HuH-7 (cell line): ENCODE results near the gene ITPKC.

ENCODE experiments used
- DNase-seq: peaks from one replicate; pipeline ENCODE4 v3.0.0; 2011; ENCODE audit warnings: low spot score

Gene ITPKC

GRCh38 chr19:40690050-40690692 is 26.7 kb upstream of the ITPKC start, which contains the start of gene NUMBL:
Gene NUMBL (minus strand): TSS chr19:40690651. CDS start chr19:40690483, 168 bp downstream.
- DNase-seq: no peak

- DNase-seq: peak; percentile 84
Measured at GRCh38 chr19:40690693-40691420, 26.1 kb upstream of the ITPKC start.

GRCh38 chr19:40691421-40692211 is 25.3 kb upstream of the ITPKC start:
- DNase-seq: no peak

DNA sequence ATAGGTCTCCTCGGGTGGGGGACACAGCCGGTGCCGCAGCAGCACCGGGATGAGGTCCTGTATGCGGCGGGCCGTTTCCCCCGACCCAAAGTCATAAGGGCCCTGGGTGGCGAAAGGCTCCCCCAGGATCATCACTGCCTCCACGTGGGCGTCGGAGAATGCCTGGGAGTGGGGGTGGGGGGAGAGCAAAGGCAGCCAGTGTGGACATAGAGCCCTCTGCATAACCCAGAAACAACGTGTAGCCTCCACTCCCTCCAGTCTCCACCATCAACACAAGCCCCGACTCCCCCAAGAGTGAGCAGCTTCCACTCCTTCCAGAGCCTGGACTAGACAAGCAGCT is 24.7 kb upstream of the ITPKC start:
- DNase-seq: no peak

DNA sequence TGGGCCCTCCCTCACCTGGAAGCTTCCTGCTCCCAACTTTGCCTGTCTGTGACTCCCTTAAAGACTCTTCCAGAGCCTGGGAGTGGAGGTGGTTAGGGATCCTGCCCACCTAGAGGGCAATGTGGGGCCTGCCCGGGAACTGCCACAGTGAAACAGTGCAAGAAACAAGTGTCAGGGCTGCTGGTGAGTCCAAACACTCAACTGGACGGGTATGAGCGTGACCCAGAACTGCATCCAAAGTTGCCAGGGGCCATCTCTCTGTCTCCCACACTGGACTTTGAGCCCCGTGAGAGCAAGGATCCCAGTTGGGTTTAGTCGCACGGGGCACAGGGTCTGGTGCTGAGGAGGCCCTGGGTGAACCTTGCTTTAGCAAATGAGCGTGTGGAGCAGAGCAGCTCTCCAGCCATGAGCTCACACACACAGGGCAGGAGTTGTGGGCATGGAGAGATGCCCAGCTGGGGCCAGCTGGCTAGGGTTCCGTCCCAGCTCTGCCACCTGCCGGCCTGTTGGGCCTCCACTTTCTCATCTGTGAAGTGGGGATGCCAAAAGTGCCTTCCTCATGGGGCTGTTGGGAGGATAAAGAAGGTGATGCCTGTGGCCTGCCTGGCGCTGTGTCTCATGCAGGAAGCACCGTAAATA is 23.6 kb upstream of the ITPKC start:
- DNase-seq: no peak

DNA sequence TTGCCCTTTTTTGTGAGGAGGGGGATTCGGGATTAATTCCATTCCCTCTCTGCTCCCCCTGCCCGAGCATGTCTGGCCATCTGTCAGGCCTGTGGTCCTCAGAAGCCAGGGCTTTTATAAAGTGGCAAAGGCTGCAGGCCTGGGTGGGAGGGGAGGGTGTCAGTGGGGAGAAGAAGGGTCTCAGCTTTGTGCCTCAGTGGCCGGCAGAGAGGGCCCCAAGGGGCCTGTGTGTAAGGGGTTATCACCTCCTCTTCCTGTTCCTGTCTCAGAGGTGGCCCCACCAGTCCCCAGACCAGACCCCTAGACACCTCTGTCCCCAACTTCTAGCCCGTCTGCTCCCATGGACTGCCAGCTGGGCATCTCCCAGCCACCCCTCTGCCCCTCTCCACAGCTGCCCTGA is 23.0 kb upstream of the ITPKC start:
- DNase-seq: no peak

DNA sequence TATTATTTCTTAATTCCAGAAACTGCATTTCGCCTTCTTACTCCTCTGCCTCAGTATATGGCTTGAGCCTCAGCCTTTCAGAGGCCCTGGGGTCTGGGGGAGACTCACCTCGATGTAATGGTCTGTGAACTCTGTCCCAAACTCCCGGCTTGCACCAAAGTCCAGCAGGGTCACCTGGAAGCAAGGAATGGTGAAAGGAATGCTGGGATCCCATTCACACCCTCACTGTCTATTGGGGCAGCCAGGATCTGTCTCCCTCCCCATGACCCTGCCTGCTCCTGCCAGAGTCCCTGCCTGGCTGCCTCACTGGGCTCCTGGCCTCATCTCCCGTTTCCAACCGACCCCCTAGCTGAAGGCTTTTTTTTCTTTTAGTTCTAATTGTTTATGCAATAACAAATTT is 21.0 kb upstream of the ITPKC start:
- no peak for DNase-seq

- no peak for DNase-seq
Measured at GRCh38 chr19:40697007-40697406, 19.9 kb upstream of the ITPKC start.

- DNase-seq: no peak
Measured at GRCh38 chr19:40700083-40700482, 16.8 kb upstream of the ITPKC start.

DNA sequence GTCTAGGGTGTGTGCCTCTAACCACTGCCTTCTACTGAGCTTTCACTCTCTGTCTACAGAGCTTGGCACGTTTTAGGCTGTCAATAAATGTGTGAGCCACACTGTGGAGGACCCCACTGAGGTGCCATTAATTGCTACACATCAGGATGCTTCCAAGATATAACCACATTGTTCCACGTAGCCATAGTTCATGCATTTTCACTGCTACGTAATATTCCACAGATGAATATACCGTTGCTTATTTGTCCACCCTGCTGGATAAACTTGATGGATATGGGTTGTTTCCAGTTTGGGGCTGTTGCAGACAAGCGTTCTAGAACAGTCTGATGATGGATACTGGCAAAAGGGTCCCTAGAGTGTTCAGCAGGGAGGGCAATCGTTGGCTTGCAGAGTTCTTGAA is 15.2 kb upstream of the ITPKC start:
- no peak for DNase-seq

DNA sequence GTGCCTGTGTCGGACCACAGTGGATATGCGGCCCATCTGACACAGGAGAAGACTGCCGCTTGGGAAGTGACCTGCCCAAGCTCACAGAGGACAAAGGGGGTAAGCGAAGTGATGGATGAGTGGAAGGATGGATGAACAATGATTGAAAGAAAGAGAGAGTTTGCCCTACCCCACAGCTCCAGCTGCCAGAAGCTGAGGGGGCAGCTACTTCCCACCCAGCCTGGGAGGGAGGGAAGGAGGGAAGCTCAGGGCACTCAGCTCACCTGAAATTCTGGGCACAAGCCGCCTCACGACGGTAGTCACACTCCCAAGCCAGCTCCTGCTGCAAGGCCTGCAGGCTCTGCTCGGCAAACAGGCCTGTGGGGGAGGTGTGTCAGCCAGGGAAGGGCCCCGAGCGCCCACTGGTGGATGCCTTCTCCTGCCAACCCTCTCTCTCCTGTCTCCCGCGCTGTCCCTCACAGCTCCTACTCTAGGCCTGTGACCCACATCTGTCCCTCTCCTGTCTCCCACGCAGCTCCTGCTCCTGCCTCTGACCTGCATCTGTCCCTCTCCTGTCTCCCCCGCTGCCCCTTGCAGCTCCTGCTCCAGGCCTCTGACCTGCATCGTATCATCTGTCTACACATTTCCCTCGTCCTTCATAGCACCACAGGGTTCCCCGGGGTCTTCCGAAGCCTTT is 14.4 kb upstream of the ITPKC start:
- DNase-seq: peak; percentile 81

DNA sequence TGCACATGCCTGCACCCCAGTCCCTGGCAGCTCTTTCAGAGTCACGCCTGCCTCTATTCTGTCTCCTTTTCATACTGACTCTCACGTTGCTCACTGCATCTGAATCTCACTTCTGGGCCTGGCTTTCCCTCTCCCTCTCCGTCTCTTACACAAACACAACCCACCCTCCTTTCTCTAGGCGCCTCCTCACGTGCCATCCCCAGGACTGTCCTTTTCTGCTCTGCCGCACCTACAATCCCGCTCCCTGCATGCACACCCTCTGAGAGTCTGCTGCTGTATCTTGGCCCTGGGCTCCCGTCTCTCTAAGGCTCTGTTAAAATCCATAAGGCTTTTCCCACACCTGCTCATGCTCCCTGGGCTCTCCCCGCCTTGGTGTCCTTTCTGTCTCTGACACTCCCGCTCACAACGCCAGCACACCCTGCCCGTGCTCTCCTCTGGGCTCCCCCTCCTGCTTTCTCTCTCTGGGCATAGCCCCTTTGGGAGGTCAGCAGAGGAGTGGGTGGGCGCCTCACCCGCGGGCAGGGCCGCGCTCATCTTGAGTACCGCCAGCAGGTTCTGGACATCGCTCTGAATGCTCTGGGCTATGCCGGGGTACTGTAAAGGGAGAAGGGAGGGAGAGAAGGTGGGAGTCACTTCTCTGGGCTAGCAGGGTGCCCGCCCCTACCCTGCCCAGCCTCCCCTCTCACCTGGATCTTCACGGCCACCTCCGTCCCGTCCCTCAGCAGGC is 13.7 kb upstream of the ITPKC start:
- no peak for DNase-seq

GRCh38 chr19:40704491-40705361 is 12.2 kb upstream of the ITPKC start:
- DNase-seq: no peak

DNA sequence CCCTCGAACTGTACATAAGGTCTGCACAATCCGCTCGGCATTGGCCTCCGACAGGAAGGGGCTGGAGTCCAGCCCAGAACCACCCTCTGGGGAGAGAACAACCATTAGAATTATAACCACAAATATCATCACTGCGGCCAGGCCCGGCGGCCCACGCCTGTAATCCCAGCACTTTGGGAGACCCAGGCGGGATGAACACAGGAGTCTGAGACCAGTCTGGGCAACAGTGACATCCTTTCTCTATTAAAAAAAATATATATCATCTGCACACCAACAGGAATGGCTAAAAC is 11.6 kb upstream of the ITPKC start:
- no peak for DNase-seq

DNA sequence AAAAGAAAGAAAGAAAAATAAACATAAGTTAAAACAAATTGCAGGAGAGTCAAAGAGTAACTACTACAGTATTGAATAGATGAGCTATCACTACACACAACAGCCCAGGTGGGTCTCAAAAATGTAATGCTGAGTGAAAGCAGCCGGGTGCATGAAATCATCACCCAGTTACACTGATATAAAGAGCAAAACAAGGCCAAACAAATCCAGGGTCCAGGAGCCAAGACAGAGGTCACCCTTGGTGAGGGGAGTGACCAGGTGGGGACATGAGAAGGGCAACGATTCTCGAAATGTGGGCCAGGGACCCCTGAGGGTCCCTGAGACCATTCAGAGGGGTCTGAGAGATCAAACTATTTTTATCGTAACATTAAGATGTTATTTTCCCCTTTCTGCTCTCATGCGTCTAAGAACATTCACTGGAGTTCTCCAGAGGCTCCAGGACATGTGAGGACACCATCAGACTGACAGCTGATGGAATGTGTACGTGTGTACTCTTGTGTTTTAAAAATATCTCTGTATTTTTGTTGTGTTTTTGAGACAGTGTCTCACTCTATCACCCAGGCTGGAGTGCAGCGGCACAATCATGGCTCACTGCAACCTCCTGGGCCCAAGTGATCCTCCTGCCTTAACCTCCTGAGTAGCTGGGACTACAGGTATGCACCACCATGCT is 10.8 kb upstream of the ITPKC start:
- no peak for DNase-seq

DNA sequence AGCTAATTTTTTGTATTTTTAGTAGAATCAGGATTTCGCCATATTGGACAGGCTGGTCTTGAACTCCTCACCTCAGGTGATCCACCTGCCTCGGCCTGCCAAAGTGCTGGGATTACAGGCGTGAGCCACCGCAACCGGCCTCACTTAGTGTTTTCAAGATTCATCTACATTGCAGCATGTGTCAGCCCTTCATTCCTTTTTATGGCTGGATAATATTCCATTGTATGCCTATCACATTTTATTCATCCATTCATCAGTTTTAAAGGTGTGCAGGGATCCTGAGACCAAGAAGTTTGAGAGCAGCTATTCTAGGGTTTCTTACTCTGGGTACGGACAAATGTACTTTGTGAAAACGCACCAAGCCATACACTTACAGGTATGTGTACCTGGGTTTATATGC is 9.3 kb upstream of the ITPKC start:
- no peak for DNase-seq

DNA sequence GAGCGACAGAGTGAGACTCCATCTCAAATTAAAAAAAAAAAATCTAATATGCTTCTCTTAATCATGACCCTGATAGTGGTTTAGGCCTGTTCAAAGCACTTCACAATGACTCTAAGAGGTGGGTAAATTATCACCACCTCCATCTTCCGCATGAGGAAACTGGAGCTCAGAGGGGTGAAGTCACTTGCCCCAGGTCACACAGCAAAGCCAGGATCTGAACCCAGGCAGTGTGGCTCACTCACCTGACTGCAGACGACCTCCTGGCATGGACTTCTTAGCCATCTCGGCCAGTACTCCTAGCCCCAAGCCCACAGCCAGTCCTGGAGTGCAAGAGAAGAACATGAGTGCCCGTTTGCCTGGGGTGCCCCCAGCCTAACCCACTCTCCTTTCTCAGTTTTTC is 7.1 kb upstream of the ITPKC start:
- DNase-seq: no peak

- DNase-seq: no peak
Measured at GRCh38 chr19:40713939-40714338, 3.0 kb upstream of the ITPKC start.

GRCh38 chr19:40714441-40715299 is 2.2 kb upstream of the ITPKC start:
- DNase-seq: peak; percentile 98
